Endothelial cell (in vitro differentiated cells): ENCODE measurements around the gene ADORA3. TPM values are rescaled to one million over a fixed set of nuclear protein-coding genes. Genes with fewer than 3 reads are reported as not detected.

Experiments used
- DNase-seq: peaks from one replicate; pipeline ENCODE4 v3.0.0; 2021; ENCODE audit warnings: low spot score
- H3K27ac Mint-ChIP-seq: one replicate; pipeline ENCODE4 v1.8.0; 2021; ENCODE audit warnings: mixed read lengths, inconsistent platforms; ENCODE audit not compliant: unreplicated experiment
- H3K27me3 Mint-ChIP-seq: one replicate; pipeline ENCODE4 v1.8.0; 2021; ENCODE audit warnings: mild to moderate bottlenecking, moderate library complexity, mixed read lengths, inconsistent platforms; ENCODE audit not compliant: unreplicated experiment
- H3K36me3 Mint-ChIP-seq: one replicate; pipeline ENCODE4 v1.8.0; 2021; ENCODE audit warnings: mild to moderate bottlenecking, low read depth, mixed read lengths, inconsistent platforms; ENCODE audit not compliant: unreplicated experiment
- H3K4me1 Mint-ChIP-seq: one replicate; pipeline ENCODE4 v1.8.0; 2021; ENCODE audit warnings: mild to moderate bottlenecking, mixed read lengths, inconsistent platforms; ENCODE audit not compliant: unreplicated experiment
- H3K4me3 Mint-ChIP-seq: one replicate; pipeline ENCODE4 v1.8.0; 2021; ENCODE audit warnings: mild to moderate bottlenecking, mixed read lengths, inconsistent platforms; ENCODE audit not compliant: unreplicated experiment
- H3K9me3 Mint-ChIP-seq: one replicate; pipeline ENCODE4 v1.8.0; 2021; ENCODE audit warnings: mixed read lengths, inconsistent platforms; ENCODE audit not compliant: unreplicated experiment
- CTCF ChIP-seq: fragments of 200-600 bp; sonication (generic); IDR thresholded peaks from one replicate; pipeline ENCODE4 v1.5.0; 2021; ENCODE audit warnings: antibody characterized with exemption; ENCODE audit not compliant: unreplicated experiment
- total RNA-seq: library from RNA; stranded (reverse); fragmentation: NEBNext Ultra II Directional; extraction: Animal tissue kit (Norgen Biotek cat#: 25700); gene quantifications from one replicate; pipeline ENCODE4 v1.2.1, GENCODE V29; 2021; ENCODE audit not compliant: unreplicated experiment

The ADORA3 gene
- total RNA-seq, 1 donor from 2014 or later: 0.13 TPM

GRCh38 chr1:111474106-111474505 is 29.3 kb downstream of the ADORA3 start:
- peaks cover 6% of the 10 kb centered on the region for H3K27me3 Mint-ChIP-seq
- DNase-seq: no peak
- no peak for TF ChIP-seq CTCF
- no peak overlapping the region for H3K27ac Mint-ChIP-seq
- H3K9me3 Mint-ChIP-seq: no peaks in the 10 kb centered on the region
- H3K4me3 Mint-ChIP-seq: no peak overlapping the region
- peaks cover 6% of the 10 kb centered on the region for H3K4me1 Mint-ChIP-seq
- no peaks in the 10 kb centered on the region for H3K36me3 Mint-ChIP-seq

- H3K4me1 Mint-ChIP-seq: peaks cover 1% of the 10 kb centered on the region
- no peak overlapping the region for H3K4me3 Mint-ChIP-seq
- no peak for TF ChIP-seq CTCF
- peaks cover 1% of the 10 kb centered on the region for H3K27me3 Mint-ChIP-seq
- no peaks in the 10 kb centered on the region for H3K9me3 Mint-ChIP-seq
- no peak overlapping the region for H3K27ac Mint-ChIP-seq
- DNase-seq: no peak
- H3K36me3 Mint-ChIP-seq: no peaks in the 10 kb centered on the region
Observed at GRCh38 chr1:111471538-111471937, 31.9 kb downstream of the ADORA3 start.

GRCh38 chr1:111471012-111471411 is 32.4 kb downstream of the ADORA3 start:
- Mint-ChIP-seq H3K4me3 (no peak overlapping the region), H3K4me1 (no peaks in the 10 kb centered on the region), H3K27ac (no peak overlapping the region), H3K9me3 (no peaks in the 10 kb centered on the region), H3K36me3 (no peaks in the 10 kb centered on the region), H3K27me3 (peaks cover 1% of the 10 kb centered on the region)
- TF ChIP-seq CTCF: no peak
- no peak for DNase-seq

GRCh38 chr1:111470596-111470995 is 32.8 kb downstream of the ADORA3 start:
- peaks cover 1% of the 10 kb centered on the region for H3K27me3 Mint-ChIP-seq
- no peak overlapping the region for H3K4me3 Mint-ChIP-seq
- H3K9me3 Mint-ChIP-seq: no peaks in the 10 kb centered on the region
- no peak overlapping the region for H3K27ac Mint-ChIP-seq
- no peaks in the 10 kb centered on the region for H3K36me3 Mint-ChIP-seq
- DNase-seq: no peak
- H3K4me1 Mint-ChIP-seq: no peaks in the 10 kb centered on the region
- TF ChIP-seq CTCF: no peak

GRCh38 chr1:111469539-111469938 is 33.9 kb downstream of the ADORA3 start:
- no peak for DNase-seq
- TF ChIP-seq CTCF: no peak
- no peaks in the 10 kb centered on the region for H3K36me3 Mint-ChIP-seq
- no peak overlapping the region for H3K27ac Mint-ChIP-seq
- H3K4me1 Mint-ChIP-seq: no peaks in the 10 kb centered on the region
- H3K9me3 Mint-ChIP-seq: no peaks in the 10 kb centered on the region
- peaks cover 1% of the 10 kb centered on the region for H3K27me3 Mint-ChIP-seq
- H3K4me3 Mint-ChIP-seq: no peak overlapping the region
